Middle frontal gyrus (tissue), 1 donor: ENCODE results near the gene PTER.

ENCODE experiments used
- DNase-seq: peaks from one replicate; pipeline ENCODE4 v3.0.0-alpha.2; 2015; ENCODE audit warnings: low spot score; ENCODE audit errors: extremely low spot score

Gene PTER, protein sequence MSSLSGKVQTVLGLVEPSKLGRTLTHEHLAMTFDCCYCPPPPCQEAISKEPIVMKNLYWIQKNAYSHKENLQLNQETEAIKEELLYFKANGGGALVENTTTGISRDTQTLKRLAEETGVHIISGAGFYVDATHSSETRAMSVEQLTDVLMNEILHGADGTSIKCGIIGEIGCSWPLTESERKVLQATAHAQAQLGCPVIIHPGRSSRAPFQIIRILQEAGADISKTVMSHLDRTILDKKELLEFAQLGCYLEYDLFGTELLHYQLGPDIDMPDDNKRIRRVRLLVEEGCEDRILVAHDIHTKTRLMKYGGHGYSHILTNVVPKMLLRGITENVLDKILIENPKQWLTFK

DNA sequence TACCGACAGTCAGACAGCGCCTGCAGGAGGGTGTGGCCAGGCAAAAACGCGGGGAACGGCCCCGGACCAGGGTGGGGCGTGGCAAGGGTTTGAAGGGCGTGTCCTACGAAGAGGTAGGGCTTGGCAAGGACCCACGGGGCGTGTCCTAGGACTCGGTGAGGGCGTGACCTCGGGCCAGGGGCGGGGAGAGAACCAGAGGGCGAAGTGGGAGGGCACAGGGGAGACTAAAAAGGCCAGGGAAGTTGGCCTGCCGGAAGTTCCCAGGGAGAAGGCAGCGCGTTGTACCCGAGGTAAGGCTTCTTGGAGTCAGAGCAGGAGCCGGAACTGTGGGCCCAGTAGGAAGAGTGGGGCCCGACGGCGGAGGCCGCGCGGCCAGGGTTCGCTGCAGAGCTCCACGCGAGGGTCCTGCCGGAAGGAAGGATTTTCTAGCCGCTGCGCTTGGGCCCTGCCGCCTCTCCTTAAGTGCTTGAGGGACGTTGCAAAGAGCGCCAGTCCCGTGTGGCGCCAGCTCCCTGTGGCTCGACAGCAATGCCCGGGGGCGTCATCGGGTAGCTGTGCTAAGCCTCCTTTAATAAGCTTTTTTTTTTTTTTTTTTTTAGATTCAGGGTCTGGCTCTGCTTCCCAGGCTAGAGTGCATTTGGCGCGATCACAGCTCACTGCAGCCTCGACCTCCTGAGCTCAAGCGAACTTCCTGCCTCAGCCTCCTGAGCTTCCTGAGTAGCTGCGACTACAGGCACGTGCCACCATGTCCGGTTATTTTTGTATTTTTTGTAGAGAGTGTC lies at the start of gene PTER:
Gene PTER, plus strand, starts transcription at position 253 of the 782 bp plus-strand sequence. CDS start 47,375 bp downstream, outside the sequence.
- DNase-seq = no peak

DNA sequence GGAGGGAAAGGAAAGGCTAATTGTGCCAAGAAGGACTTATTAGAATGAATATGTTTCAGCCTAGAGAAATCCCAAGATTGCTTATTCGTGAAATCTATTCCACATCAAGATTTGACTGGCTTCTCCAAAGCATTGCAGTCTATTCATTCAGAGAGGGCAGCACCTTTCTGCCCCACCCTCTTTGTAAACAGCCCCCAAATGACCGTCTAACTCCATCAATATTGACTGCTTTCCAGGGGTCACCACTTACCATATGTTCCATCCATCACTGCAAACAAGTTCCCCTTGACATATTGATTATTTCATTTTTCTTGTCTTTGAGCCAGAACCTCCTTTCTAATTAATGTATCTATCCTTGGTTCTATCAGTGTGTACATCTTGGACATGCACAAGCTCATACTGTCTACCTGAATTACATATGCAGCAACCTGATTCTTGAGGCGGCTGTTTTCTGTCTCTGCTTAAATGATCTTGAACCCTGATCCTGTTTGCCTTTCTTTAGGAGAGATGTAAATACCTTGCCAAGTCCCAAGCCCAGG lies 44.2 kb upstream of the PTER start:
- no peak for DNase-seq

DNA sequence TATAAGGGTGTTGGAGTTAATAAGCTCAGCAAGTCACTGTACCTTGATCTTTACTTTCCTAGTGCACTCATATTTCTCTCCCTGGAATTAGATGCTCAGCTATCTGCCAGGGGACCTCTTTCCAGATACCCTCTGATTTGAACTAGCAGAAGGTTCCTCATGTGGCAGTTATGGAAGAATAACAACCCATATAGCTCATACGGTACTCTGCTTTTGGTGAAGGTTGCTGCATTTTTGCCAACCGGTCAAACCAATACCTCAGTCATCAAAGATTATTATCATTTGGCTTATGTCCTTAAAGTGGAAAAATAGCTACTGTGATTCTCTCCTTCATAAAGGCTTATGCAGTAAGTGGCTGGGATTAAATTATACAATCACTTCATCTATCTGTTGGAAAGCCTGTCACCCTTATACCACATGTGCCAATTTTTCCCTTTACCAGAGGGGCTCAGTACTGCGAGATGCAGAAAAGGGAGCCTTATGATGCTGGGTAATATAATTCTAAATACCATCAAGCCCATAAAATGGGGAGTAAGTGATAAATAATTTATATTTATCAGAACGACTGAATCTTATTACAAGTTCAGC lies 43.4 kb upstream of the PTER start:
- DNase-seq = no peak

DNA sequence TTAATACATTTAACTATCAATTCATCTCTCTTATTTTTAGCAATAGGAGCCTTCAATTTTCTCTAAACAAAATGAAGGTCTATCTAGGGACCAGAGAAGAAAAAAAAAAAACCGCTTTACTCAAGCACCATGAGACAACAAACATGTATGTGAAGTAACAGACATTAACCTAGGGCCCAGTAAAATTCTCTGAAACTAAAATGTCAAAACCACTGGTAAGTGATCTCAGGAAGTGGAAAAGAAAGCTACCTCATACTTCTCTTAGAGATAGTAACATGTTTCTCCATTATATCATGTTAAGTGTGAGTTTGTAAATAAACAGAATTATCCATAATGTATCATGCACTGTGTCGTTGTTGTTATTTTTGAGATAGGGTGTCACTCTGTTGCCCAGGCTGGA lies 35.4 kb upstream of the PTER start:
- no peak for DNase-seq

DNA sequence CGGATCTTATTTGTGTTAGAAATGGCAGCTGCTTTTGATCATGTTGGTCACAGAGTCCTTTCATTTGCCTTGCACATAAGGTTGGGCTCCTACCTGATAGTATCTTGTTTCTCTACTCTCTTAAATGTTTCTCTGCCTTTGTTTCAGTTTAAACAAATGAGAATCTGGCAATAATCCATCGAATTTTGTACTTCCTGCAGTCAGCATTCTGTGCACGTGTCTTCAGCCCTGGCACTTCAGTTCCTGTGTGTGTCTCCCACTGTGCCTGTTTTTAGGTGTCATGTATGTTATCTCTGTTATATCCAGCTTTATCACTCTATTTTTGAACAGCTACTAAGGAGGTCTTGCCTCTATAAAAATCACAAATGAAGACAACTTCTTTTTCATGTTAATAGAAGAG lies 28.4 kb upstream of the PTER start:
- DNase-seq = no peak

DNA sequence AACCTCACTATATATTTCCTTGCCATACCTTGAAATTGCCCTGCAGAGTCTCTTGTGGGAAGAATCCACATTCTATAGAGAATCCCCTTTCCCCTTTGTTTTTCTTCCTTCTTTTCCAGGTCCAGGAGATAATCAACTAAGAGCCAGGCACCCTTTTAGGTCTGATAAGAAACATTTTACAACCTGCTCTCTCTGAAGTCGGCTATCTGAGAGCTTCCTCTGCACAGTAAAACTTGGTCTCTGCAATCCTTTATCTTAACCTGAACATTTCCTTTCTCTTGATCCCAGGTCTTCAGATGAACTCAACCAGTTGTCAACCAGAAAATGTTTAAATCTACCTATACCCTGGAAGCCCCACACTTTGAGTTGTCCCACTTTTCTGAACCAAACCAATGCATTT lies 19.5 kb upstream of the PTER start:
- no peak for DNase-seq

DNA sequence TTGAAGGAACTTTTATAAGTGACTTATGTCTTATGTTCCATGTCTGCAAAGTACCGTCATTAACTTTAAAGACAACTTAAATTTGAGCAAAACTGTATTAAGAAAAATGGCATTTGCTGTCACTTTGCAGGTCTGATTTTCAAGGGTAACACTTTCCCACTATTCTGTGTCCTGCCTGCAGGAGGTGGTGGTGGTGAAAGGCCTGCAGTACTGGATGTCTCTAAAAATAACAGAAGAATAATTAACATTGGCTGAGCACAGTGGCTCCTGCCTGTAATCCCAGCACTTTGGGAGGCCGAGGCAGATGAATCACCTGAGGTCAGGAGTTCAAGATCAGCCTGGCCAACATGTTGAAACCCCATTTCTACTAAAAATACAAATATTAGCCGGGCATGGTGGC lies 13.2 kb upstream of the PTER start:
- DNase-seq = no peak

DNA sequence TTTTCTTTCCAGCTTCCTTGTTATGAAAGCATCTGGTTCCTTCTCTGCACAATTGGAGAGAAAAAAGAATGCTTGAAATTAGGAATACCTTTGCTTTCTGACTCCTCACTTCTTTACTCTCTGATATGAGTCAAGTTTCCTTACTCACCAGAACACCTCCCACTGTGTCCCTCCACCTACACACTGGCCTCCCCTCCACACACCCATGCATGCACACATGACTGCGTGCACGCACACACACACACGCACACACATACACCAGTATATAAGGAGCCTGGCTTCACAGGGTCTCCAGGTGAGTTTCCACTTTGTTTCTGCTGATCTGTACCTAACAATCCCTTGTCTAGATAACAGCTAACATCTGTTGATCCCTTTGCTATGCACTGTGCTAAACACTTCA lies 11.4 kb upstream of the PTER start:
- DNase-seq = no peak

DNA sequence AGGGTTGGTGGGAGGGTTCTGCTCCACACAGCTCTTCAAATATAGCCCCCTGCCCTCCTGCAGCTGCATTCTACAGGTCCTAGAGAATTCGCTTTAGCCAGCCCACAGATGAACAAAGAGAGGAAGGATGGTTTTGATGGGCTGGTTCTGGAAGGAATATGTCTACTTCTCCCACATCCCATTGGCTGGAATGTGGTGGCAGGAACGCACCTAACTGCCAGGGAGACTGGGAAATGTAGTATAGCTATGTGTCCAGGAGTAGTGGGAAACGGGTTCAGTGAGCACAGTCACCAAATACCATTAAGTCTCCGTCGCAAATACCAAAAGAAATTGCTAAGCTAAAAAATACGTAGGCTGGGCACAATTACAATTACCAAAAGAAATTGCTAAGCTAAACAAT lies 7.3 kb upstream of the PTER start:
- DNase-seq = no peak

DNA sequence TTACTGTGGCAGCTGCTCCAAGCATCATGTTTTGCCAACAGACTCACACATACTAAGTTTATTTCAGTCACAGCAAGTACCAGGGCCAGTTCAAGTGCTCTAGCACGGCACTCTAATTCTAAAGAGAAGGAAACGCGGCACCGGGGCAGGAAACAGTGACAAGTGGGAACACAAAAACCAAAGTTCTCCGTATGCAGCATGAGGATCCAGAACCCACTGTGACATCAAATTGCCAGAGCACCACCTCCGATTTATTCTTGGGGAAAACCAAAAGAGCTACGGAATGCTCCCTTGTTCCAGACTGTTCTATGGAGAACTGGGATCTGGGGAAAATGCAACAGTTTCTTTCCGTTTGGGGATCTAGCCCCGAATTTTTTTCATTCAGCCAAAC lies 448 bp upstream of the PTER start:
- no peak for DNase-seq

DNA sequence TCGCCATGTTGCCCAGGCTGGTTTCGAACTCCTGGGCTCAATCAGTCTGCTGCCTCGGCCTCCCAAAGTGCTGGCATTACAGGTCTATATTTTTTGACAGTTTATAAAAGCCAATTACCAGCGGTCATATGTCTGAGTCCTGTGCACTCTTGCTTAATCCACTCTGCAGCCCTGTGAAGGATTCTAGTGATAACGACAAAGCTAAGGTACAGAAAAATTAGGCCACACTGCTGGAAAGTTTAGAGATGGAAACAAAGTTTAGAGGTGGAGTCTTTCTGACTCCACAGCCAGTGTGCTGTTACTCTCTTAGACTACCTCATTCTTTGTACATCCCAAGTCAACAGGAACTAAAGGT lies 707 bp downstream of the PTER start:
- DNase-seq = no peak

DNA sequence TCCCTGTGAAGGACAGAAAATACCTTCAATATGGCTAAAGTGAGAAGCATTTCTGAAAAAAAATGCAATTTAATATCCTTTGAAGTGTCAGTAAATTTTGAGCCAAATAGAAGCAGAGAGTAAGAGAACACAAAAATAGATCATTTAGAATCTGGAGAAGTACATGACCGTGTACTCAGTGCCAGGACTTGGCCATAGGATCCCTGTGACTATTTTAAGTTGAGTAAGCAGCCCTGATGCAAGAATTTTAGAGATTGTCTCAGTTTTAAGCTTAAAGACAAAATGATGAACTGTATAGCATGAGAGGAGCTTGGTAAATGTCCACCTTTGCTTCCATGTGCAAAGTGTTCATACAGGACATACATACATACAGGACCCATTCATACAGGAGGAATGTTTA lies 2.5 kb downstream of the PTER start:
- DNase-seq = no peak

DNA sequence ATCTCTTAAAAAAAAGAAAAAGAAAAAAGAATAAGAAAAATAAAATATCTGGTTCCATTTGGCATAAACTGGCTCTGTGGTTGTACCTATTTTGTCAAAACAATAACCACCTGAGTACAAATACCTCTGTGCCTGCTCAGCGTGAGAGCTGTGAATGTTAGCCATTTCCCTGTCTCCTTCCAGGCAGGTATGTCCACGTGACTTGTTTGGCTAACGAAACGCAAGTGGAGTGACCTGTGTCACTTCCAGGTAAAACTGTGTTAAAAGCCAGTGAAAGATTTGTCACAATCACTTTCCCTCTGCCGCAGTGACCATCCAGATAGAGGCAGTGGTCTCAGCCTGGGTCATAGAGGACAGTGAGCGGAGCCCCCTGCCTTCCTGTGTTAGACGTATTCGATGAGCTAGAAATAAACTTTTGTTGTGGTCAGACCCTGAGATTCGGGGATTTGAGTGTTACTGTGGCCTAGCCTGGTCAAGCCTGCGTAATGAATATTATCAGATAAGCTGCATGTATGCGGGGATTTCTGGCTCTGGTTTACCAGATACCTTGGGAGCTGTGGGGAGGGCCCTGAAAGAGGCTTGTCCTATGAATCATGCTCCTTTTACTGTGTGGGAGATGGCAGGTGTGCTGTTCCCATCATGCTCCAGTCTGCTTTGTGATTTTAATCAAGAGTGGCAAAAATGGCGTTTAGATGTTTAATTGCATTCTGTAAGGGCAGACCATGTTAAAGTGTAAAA lies 3.8 kb downstream of the PTER start:
- DNase-seq = no peak

DNA sequence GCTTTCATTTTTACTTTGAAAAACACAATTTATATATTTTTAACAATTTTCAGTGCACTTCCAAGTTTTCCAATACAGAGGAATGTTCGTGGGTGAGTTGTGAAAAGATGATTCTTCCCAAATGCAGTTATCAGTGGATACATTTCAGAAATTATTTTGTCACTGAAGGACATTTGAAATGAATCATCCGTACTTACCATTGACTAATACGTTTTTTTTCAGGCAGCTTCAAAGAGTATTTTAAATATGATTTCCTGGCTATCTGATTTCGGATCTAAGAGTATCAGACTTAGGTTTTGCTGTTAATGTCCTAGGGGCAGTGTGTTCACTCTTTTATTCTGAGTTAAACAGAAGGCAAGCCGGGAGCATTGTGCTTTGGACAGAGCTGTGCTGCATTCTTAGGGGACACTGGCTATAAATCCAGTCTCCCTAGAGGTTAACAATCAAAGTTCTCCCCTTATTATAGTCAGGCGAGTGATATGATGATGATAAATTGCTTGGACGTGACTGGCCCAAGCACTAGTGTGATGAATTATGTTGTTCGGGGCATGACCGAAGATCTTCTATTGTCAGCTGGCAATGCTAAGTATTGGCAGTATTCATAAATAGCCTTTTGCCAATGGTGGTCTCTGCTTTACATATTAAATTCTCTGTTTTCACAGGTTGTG lies 4.5 kb downstream of the PTER start:
- DNase-seq = no peak

DNA sequence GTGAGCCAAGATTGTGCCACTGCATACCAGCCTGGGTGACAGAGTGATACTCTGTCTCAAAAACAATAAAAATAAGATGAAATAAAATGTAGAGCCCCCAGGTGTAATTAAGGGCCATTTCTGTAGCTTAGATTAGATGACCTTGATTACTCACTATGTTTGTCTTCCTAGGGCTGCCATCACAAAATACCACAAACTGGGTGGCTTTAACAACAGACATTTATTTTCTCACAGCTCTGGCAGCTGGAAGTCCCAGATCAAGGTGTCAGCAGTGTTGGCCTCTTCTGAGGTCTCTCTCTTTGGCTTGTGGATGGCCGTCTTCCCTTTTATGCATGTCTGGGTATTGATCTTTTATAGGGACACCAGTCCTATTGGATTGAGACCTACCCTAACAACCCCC lies 6.1 kb downstream of the PTER start:
- no peak for DNase-seq

DNA sequence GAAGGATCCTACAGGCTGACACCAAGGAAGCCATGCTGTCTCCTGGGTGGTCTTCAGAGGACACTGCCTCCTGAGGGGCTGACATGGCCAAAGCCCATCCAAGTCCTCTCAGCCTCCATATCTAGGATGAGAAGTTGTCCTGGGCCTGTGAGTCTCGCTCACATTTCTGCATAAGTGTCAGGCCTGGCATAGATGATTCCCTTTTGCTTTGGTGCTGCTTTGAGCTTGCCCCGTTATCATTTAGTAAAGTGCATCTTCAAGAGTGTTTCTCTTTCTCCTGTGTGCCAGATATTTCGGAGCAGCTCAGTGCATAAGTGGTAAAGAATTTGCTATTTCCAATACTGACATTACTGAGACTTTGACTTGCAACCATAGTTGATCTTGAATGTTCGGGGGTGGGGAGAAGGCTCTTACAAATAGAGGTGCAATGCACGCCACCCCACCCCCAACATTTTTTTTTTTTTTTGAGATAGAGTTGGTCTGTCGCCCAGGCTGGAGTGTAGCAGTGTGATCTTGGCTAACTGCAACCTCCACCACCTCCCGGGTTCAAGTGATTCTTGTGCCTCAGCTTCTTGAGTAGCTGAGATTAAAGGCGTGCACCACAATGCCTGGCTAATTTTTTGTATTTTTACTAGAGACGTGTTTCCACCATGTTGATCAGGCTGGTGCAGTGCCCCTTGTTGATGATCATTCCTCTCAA lies 9.1 kb downstream of the PTER start:
- DNase-seq = no peak

DNA sequence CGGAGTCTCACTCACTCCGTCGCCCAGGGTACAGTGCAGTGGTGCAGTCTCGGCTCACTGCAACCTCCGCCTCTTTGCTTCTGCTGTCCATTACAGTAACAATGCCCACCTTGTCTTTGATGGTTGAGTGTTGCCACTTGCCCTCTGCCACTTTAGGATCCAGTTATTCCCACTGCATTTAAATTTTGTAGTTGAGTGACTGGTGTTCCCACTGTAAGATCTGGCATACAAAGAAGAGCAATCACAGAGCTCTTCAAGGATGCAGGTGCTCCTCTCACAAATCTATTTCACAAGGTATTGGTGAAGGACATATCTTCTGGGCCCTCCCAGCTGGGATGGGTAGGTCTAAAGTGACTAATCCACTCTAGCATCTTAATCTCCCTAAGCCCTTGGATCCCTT lies 12.6 kb downstream of the PTER start:
- DNase-seq = no peak

DNA sequence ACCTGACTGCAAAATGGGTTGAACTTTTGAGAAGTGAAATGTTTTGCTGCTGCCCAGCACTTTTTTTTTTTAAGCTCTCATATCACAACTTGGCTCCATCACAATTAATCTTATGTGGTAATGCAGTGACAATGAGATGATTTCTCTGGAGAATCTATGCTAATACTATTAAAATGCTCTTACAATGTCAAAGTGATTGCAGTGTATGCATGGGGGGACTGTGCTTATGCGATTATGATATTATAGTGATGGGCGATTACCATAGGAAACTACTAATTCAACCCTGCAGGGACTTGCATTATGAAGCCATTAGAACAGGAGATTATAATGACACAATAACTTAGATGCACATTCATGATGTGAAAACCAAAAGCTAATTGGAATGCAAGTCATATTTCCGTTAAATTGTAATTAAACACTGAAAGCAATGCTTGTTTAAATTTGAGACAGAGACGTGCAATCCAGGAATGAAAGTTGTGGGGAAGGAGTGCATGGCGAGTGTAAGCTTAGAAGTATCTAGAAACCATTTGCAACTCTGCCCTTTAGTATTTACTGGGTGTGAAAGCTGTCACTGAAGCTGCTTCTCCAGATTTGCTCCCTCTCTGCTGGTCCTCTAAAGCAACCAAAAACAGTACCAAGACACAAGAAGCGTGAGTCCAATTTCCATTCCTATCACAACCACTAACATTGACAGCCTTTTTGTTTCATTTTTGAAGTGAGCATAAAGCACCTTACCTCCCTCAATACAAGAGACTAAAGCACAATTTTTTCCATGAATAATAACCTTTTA lies 21.6 kb downstream of the PTER start:
- DNase-seq = no peak

DNA sequence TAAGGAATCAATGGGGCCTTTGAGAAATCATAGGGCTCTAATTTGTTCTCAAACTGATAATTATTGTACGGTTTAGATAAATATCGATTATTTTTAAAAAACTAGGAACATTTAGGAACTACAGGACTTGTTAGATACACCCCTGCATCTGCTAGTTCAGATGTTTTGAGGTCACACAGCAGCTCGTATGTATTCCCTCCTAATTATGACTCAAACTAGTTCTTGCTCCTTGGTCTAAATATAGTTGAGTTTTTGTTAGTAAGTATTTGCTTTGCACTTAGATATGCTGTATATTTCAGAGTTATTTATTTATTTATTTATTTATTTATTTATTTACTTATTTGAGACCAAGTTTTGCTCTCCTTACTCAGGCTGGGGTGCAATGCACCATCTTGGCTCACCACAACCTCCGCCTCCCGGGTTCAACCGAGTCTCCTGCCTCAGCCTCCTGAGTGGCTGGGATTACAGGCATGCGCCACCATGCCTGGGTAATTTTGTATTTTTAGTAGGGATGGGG lies 22.7 kb downstream of the PTER start:
- no peak for DNase-seq

DNA sequence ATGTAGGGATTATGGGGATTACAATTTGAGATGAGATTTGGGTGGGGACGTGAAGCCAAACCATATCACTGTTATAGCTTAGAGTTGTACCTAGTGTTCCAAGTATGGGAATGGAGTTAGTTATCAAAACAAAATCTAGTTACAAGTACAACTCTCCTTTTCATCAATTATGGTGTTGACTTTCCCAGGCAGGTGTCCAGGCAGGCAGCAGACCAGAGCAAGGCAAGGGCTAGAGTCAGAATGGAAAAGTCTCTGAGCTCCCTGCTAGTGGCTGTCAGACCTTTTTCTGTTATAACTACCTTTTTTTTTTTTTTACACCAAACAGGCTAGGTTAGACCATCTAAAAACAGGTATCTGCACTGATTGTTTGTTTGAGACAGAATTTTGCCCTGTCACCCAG lies 29.2 kb downstream of the PTER start:
- no peak for DNase-seq
